GM12864 (cell line): Measurements from ENCODE around the gene ARPP19.
"Not testable (repeated sequence)": the region's sequence is repeated elsewhere in the genome, so short reads cannot be mapped to it uniquely, and the experiment has no call there.

Experiments
- DNase-seq: peaks from one replicate; pipeline ENCODE4 v3.0.0-alpha.2; 2011; ENCODE audit warnings: low read depth
- H3K4me3 ChIP-seq: 2 replicates; pipeline ENCODE4 v1.5.1; 2011; ENCODE audit warnings: mild to moderate bottlenecking, low read depth, low read length, control low read depth
- TF ChIP-seq, protein P1 (sequence below): IDR thresholded peaks from 2 replicates; pipeline ENCODE4 v1.5.1; 2011; ENCODE audit warnings: low read depth, mild to moderate bottlenecking, moderate library complexity, low read length, control low read depth, inconsistent platforms; ENCODE audit errors: missing control alignments

Gene ARPP19

GRCh38 chr15:52575072-52575471 lies 6.2 kb upstream of the ARPP19 start:
- no peak for DNase-seq
- no peak overlapping the region for H3K4me3 ChIP-seq
- TF ChIP-seq, protein P1, sequence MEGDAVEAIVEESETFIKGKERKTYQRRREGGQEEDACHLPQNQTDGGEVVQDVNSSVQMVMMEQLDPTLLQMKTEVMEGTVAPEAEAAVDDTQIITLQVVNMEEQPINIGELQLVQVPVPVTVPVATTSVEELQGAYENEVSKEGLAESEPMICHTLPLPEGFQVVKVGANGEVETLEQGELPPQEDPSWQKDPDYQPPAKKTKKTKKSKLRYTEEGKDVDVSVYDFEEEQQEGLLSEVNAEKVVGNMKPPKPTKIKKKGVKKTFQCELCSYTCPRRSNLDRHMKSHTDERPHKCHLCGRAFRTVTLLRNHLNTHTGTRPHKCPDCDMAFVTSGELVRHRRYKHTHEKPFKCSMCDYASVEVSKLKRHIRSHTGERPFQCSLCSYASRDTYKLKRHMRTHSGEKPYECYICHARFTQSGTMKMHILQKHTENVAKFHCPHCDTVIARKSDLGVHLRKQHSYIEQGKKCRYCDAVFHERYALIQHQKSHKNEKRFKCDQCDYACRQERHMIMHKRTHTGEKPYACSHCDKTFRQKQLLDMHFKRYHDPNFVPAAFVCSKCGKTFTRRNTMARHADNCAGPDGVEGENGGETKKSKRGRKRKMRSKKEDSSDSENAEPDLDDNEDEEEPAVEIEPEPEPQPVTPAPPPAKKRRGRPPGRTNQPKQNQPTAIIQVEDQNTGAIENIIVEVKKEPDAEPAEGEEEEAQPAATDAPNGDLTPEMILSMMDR, result no peak

- not testable (repeated sequence) for H3K4me3 ChIP-seq, DNase-seq
Observed at GRCh38 chr15:52574623-52575022, 5.8 kb upstream of the ARPP19 start.

DNA sequence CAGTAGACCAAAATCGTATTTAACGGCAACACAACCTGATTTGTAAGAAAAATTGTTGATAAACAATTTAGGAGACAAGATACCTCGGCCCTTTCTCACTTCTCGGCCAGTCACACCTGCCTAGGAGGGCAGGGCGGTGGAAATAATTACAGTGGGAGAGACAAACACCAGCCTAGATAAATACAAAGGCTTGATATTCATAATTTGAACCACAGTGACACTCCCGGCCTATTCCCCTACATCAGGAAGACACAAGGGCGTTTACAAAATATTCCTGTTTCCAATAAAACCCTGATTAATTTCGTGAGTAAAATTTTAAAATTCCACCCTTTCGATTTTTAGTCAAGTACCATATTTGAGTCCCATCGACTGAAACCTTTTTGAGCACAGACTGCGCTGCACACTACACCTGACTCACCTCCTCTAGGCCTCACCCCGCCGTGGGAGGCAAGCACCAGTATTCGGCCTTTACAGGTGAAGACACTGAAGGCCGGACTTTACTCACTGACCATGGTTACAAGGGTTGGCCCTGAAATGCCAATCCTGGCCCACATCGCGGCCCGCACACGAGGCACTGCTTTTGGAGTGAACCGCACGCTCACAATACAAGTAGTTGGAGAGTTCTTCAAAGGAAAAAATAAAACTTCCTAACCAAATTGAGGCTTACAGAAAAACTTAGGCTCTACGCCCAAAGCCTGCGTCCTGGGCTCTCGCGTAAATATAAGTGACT lies 794 bp downstream of the ARPP19 start:
- H3K4me3 ChIP-seq, result peak overlapping the region; percentile 64
- DNase-seq, result no peak
- TF ChIP-seq, protein P1, result no peak

GRCh38 chr15:52566889-52567288 lies 1.9 kb downstream of the ARPP19 start:
- TF ChIP-seq, protein P1, result no peak
- DNase-seq, result no peak

DNA sequence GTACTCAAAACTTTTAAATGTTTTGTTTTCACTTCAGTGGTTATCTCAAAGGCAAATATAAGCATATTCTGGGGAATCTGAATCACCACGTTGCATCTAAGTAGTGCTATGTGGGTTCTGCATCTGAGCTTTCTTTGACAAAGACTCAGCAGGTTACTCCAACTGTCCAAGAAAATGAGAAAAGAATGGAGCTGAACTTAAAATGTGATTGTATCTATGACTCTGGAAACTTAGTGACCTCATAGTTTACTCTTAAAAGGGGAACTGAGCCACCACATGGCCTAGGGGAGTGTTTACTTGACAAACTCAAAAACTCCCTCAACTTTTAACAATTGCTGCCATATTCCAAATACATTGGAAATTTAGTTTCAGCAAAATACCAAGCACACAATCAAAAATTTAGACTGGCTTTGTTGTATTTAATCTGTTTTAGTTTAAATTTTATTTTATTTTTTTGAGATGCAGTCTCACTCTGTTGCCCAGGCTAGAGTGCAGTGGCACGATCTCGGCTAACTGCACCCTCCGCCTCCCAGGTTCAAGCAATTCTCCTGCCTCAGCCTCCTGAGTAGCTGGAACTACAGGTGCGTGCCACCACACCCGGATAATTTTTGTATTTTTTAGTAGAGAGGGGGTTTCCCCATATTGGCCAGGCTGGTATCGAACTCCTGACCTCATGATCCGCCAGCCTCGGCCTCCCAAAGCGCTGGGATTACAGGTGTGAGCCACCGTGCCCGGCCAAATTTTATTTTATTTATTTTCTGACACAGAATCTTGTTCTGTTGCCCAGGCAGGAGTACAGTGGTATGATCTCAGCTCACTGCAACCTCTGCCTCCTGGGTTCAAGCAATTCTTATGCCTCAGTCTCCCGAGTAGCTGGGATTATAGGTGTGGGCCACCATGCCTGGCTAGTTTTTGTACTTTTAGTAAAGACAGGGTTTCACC lies 3.1 kb downstream of the ARPP19 start:
- not testable (repeated sequence) for H3K4me3 ChIP-seq, DNase-seq

More at GRCh38 chr15:52566889-52567288, 1.9 kb downstream of the ARPP19 start:
- peak overlapping the region; percentile 64 for H3K4me3 ChIP-seq

DNA sequence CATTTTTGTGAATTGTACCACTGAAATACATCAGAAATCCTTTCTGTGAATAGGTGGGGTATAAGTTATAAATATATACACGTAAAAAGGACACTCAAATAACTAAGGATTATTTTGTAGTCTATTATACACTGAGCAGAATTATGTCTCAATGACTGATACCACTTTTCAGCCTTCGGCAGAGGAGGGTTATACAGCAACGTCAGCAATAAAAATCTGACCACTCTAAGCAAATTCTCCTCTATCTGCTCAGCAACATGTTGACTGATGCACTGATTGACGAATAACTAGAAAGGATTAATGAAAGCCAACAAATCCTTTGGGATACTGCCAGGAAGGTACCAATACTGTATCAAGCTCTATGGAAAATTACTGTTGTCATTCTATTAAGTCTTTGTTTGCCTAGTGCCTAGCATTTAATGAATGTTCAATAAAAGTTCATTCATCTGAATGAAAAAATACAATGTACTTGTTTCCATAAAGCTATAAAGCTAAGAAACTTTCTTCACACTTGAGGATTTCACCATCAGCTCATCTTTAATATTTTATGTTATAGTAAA lies 5.2 kb downstream of the ARPP19 start:
- H3K4me3 ChIP-seq, result no peak overlapping the region
- TF ChIP-seq, protein P1, result no peak
- DNase-seq, result no peak

GRCh38 chr15:52559575-52559974 lies 9.3 kb downstream of the ARPP19 start:
- no peak for DNase-seq
- H3K4me3 ChIP-seq, result no peak overlapping the region; the same call in 1 of the 2 replicates
- TF ChIP-seq, protein P1, result no peak
